B cell (primary cell): ENCODE results near the gene WDR73.

Experiments used
- EZH2 ChIP-seq: IDR thresholded peaks from 2 replicates; pipeline ENCODE4 v1.6.1; 2012; ENCODE audit warnings: borderline replicate concordance, low read depth, mild to moderate bottlenecking, moderate library complexity, low read length; ENCODE audit not compliant: insufficient read depth, poor library complexity, severe bottlenecking
- TF ChIP-seq, protein P1 (sequence below): fragments of 200-600 bp; IDR thresholded peaks from one replicate; pipeline ENCODE4 v1.8.0; 2022; ENCODE audit warnings: antibody characterized with exemption, mild to moderate bottlenecking

DNA sequence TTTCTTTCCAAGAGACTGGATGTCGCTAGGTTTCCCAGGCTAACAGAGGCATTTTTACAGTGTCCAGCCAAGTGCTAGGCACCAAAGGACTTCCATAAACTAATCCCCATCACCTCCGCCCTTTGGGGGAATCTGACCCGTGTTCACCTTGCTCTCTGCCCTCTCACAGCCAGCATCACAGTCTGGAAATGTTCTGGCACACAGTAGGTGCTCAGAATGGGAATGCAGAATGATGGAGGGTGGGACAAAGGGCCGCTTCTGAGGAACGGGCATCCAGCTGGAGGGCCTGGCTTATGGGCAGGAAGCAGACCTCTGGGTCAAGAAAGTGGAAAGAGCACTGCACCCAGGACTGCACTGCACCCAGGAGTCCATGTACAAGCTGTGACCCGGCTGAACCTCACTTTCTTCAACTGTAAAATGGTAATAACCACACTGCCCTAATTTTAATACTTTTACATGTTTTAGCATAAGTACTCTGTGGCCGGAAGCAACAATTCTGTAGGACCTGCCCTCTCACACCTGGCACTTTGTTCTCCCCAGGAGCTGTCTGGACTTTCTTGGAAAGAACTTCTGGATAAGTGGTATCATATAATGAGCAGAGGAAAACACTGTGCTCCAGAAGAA lies 4.8 kb upstream of the WDR73 start:
- TF ChIP-seq, protein P1, sequence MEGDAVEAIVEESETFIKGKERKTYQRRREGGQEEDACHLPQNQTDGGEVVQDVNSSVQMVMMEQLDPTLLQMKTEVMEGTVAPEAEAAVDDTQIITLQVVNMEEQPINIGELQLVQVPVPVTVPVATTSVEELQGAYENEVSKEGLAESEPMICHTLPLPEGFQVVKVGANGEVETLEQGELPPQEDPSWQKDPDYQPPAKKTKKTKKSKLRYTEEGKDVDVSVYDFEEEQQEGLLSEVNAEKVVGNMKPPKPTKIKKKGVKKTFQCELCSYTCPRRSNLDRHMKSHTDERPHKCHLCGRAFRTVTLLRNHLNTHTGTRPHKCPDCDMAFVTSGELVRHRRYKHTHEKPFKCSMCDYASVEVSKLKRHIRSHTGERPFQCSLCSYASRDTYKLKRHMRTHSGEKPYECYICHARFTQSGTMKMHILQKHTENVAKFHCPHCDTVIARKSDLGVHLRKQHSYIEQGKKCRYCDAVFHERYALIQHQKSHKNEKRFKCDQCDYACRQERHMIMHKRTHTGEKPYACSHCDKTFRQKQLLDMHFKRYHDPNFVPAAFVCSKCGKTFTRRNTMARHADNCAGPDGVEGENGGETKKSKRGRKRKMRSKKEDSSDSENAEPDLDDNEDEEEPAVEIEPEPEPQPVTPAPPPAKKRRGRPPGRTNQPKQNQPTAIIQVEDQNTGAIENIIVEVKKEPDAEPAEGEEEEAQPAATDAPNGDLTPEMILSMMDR = no peak
- no peak for TF ChIP-seq EZH2
